ENCODE data around the gene PRKN.

DNA sequence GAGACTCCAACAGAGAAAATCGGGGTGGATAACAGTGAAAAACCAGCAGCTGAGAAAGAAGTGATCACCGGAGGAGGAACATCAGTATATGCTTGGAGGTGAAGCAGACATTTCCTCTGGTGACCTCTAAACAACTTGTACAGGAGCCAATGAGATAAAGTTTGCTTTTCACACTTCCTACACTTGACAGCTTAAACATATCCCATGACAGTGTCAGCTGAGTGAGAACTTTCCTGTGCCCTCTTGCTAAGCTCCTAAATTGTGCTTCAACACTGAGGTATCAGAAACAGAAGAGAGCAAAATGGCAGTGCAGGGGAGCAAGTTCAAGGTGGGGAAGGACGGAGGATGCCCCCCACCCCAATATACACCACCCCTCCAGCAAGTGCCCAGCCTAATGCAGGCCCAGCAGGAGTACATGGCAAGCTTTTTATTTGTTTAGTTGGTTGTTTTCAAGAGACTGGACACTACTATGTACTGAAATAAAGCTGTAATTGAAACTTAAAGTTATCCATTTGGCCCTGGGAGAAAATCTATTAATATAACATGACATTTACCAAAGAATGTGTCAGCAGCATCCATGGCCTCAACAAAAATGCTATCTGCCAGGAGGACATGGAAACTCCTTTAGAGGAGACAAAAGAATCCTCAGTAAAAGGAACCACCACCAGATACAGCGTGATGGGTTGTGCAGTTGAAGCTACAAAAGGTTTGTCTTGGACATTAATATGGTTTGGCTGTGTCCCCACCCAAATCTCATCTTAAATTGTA is 540.2 kb downstream of the PRKN start:
- no peak for TF ChIP-seq POLR2A (IDR thresholded peaks at IDR 0.05; ENCODE audit: low read length)
- TF ChIP-seq GATA1 (IDR thresholded peaks at IDR 0.05; ENCODE audit: low read depth, low read length) = no peak
